GM13977 (cell line): ENCODE measurements around the gene KCNMA1.
"Not testable (repeated sequence)": the region's sequence is repeated elsewhere in the genome, so short reads cannot be mapped to it uniquely, and the experiment has no call there.

Source experiments
- DNase-seq: peaks from one replicate; pipeline ENCODE4 v3.0.0; 2012; ENCODE audit warnings: low spot score
- in situ Hi-C: fragments of 300-500 bp; cut with MboI; formaldehyde crosslinking; loops from one replicate; pipeline ENCODE4 v1.12.0; 2022; ENCODE audit warnings: low sequenced_read_pairs, low pct_unique_long_range_greater_than_20kb, mixed read lengths, inconsistent platforms; ENCODE audit not compliant: unreplicated experiment
- TF ChIP-seq, protein P1 (sequence below): IDR thresholded peaks from 2 replicates; pipeline ENCODE4 v1.5.1; 2012; ENCODE audit warnings: mild to moderate bottlenecking, control low read depth; ENCODE audit not compliant: insufficient read depth; ENCODE audit errors: extremely low read depth, missing control alignments

Gene KCNMA1

GRCh38 chr10:77637532-77638320 lies at the start of gene KCNMA1:
TSS of gene KCNMA1 (minus strand) at chr10:77637808.
- TF ChIP-seq, protein P1, sequence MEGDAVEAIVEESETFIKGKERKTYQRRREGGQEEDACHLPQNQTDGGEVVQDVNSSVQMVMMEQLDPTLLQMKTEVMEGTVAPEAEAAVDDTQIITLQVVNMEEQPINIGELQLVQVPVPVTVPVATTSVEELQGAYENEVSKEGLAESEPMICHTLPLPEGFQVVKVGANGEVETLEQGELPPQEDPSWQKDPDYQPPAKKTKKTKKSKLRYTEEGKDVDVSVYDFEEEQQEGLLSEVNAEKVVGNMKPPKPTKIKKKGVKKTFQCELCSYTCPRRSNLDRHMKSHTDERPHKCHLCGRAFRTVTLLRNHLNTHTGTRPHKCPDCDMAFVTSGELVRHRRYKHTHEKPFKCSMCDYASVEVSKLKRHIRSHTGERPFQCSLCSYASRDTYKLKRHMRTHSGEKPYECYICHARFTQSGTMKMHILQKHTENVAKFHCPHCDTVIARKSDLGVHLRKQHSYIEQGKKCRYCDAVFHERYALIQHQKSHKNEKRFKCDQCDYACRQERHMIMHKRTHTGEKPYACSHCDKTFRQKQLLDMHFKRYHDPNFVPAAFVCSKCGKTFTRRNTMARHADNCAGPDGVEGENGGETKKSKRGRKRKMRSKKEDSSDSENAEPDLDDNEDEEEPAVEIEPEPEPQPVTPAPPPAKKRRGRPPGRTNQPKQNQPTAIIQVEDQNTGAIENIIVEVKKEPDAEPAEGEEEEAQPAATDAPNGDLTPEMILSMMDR, result no peak
- DNase-seq, result peak; percentile 67
- in situ Hi-C loops, result loop anchor here (25.0 kb wide), 1 partner anchor 225 kb away; no protein-coding TSS in a partner anchor

GRCh38 chr10:77686650-77687417 lies 49.2 kb upstream of the KCNMA1 start:
- TF ChIP-seq, protein P1, result no peak
- in situ Hi-C loops, result no loop called here
- DNase-seq, result no peak

GRCh38 chr10:77686096-77686495 lies 48.5 kb upstream of the KCNMA1 start:
- no peak for DNase-seq
- in situ Hi-C loops, result no loop called here
- TF ChIP-seq, protein P1, result no peak

- TF ChIP-seq, protein P1, result no peak
- in situ Hi-C loops, result no loop called here
- DNase-seq, result no peak
Observed at GRCh38 chr10:77685432-77685831, 47.8 kb upstream of the KCNMA1 start.

- in situ Hi-C loops, DNase-seq: not testable (repeated sequence)
Observed at GRCh38 chr10:77683088-77683432, 45.5 kb upstream of the KCNMA1 start.

DNA sequence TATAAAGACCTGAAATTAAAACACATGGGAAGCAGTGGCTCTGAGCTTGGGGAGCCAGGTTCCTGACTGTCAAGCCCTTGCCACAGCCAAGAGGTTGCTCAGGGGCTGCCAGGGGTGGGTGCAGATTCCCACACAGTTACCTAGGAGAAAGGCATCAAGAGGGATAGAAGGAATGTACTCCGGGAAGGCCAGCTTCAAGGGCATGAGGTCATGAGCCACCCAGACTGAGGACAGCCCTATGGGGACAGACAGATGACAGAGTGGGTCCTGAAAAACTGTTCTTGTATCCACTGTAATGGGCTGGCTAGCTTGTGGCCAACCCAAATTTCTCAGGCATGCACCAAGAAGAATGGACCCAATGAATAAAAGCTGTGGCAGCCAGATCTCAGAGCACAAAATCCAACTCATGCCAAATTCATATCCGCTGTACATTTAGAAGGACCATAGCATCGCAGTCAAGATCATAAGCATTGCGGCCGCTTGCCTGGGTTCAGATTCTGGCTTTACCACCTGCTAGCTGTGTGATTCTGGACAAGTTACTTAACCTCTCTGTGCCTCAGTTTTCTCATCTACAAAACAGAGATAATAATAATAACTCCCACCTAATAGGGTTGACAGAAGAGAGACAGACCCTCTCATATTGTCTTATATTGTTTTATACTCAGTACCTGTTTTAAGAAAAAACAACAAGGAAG lies 44.9 kb upstream of the KCNMA1 start:
- no peak for DNase-seq
- in situ Hi-C loops, result no loop called here
- TF ChIP-seq, protein P1, result no peak
